Upper lobe of left lung (tissue), 6 donors: ENCODE results near the gene PIANP. TPM values are rescaled to one million over a fixed set of nuclear protein-coding genes. Genes with fewer than 3 reads are reported as not detected.

Experiments used
- ATAC-seq, 2 donors: fragments of 200-7000 bp; cut with Tn5 transposase; one replicate each; pipeline ENCODE4 v1.9.1; 2022; ENCODE audit warnings: mild to moderate bottlenecking in 2 of 2, moderate library complexity in 2 of 2; ENCODE audit not compliant: low FRiP score in 2 of 2
- DNase-seq, 2 donors: peaks; one replicate each; pipeline ENCODE4 v3.0.0-alpha.2; 2019 to 2020
- H3K27ac ChIP-seq, 4 donors: fragments of 200-600 bp; sonication (generic); one replicate each; pipeline ENCODE4 v1.5.1; 2016 to 2019
- H3K27me3 ChIP-seq, 4 donors: fragments of 200-600 bp; sonication (generic); one replicate each; pipeline ENCODE4 v1.5.1; 2017 to 2019
- H3K36me3 ChIP-seq, 4 donors: fragments of 200-600 bp; sonication (generic); one replicate each; pipeline ENCODE4 v1.5.1; 2016 to 2019
- H3K4me1 ChIP-seq, 4 donors: fragments of 200-600 bp; sonication (generic); one replicate each; pipeline ENCODE4 v1.5.1; 2018 to 2019
- H3K4me3 ChIP-seq, 4 donors: fragments of 200-600 bp; sonication (generic); one replicate each; pipeline ENCODE4 v1.5.1; 2017 to 2019; ENCODE audit warnings: mild to moderate bottlenecking in 2 of 4, moderate library complexity in 1 of 4
- H3K9me3 ChIP-seq, 4 donors: fragments of 200-600 bp; sonication (generic); one replicate each; pipeline ENCODE4 v1.5.1; 2018 to 2019
- EP300 ChIP-seq, 4 donors: sonication (generic); formaldehyde crosslinking; IDR thresholded peaks; one replicate each; pipeline ENCODE4 v1.5.1; 2017; ENCODE audit warnings: antibody characterized with exemption in 4 of 4, control low read depth in 2 of 4
- POLR2A ChIP-seq, 4 donors: fragments of 450-650 bp; IDR thresholded peaks; one replicate each; pipeline ENCODE4 v1.5.1; 2016 to 2017; ENCODE audit warnings: antibody characterized with exemption in 4 of 4, mild to moderate bottlenecking in 2 of 4
- POLR2AphosphoS5 ChIP-seq, 2 donors: sonication (generic); formaldehyde crosslinking; IDR thresholded peaks; one replicate each; pipeline ENCODE4 v1.5.1; 2017; ENCODE audit warnings: antibody characterized with exemption in 2 of 2
- WGBS, 2 donors: methylation state at CpG; one replicate each; pipeline ENCODE4 v1.1.5; 2017 to 2018; 5-methylcytosine and 5-hydroxymethylcytosine counted together
- total RNA-seq, 6 donors: library from RNA; depleted of rRNA in 4 of 6; stranded (reverse); fragments of >200 nt in 4 of 6; gene quantifications; one replicate each; pipeline versions ENCODE4 v1.1.0 to v1.2.1, GENCODE V29; 2016 to 2021
- TF ChIP-seq, protein P1 (sequence below), 6 experiments: fragments of 450-650 bp in 4 of 6; fragments of 200-600 bp in 2 of 6; sonication (generic) in 2 of 6; IDR thresholded peaks; one replicate each; pipeline ENCODE4 v1.5.1; 2016 to 2019; ENCODE audit warnings: antibody characterized with exemption in 6 of 6
- donor health status: DM: no; HTN: no; CAD: no; lungs with moderate emphysema.
- donor health status: DM: no; HTN: yes; CAD: no; lungs with severe emphysema.

Gene PIANP
- total RNA-seq, 6 donors from 2014 or later: 0.13 to 0.83 (median 0.39) TPM; not detected in 3

DNA sequence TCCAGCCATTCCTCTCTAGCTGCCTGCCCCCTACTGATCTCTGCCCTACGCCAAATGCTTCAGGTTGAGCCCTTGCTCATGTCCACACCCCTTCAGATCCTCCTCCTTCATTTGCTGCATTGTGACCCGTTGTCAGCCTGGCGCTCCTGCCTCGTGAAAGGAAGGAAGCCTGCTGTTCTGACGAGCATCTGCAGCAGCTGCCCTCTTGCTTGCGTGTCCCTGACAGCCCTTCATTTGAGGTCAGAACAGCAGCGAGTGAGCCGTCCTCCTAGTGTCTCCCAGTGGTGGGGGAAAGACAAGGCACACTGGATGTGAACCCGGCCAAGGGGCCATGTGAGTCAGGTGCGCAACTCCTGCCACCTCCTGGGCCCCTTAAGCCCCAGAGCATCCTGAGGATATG is 3.0 kb upstream of the PIANP start:
- Histone ChIP-seq H3K4me3 (no peak overlapping the region), H3K4me1 (peaks cover 11 to 19% (median 14%) of the 10 kb centered on the region in 4 donors), H3K27me3 (peaks cover 0 to 41% (median 22%) of the 10 kb centered on the region in 4 donors), H3K27ac (no peak overlapping the region), H3K36me3 (no peaks in the 10 kb centered on the region), H3K9me3 (no peaks in the 10 kb centered on the region)
- ATAC-seq (no peak), DNase-seq (no peak)
- WGBS, 2 donors: 10 to 13% methylated on average over 8 to 9 of the region's 10 CpGs
- TF ChIP-seq POLR2A (IDR thresholded peaks at IDR 0.05): no peak
- no peak for TF ChIP-seq POLR2AphosphoS5 (IDR thresholded peaks at IDR 0.05)
- TF ChIP-seq, protein P1, sequence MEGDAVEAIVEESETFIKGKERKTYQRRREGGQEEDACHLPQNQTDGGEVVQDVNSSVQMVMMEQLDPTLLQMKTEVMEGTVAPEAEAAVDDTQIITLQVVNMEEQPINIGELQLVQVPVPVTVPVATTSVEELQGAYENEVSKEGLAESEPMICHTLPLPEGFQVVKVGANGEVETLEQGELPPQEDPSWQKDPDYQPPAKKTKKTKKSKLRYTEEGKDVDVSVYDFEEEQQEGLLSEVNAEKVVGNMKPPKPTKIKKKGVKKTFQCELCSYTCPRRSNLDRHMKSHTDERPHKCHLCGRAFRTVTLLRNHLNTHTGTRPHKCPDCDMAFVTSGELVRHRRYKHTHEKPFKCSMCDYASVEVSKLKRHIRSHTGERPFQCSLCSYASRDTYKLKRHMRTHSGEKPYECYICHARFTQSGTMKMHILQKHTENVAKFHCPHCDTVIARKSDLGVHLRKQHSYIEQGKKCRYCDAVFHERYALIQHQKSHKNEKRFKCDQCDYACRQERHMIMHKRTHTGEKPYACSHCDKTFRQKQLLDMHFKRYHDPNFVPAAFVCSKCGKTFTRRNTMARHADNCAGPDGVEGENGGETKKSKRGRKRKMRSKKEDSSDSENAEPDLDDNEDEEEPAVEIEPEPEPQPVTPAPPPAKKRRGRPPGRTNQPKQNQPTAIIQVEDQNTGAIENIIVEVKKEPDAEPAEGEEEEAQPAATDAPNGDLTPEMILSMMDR (IDR thresholded peaks at IDR 0.05): no peak
- TF ChIP-seq EP300 (IDR thresholded peaks at IDR 0.05): no peak

DNA sequence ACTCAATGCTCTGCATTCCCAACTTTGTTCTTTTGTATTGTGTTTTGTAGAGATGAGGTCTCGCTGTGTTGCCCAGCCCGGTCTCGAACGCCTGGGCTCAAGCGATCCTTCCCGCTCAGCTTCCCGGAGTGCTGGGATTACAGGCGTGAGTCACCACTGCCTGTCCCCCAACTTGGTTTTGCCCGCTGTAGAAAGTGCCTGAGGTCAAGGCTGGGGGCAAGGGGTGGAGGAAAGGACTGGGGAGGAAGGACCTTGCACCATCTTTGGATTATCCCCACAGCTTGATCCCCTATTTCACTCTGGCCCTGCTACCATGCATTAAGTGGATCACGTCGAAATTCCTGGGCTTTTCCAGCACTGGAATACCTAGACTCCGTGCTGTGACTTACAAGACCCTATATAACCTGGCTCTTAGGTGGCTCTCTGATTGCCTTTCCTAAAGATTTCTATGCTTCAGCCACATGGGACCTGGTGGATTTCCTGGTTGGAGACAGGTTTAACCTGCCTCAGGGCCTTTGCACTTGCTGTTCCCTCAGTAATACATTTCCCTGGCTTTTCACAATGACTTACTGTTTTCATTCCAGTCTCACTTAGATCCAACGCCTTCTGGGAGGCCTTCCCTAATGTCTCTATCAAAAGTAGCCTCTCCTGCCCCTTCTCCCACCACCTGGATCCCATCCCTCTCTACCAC is 608 bp upstream of the PIANP start:
- peaks cover 0 to 43% (median 22%) of the 10 kb centered on the region in 4 donors for H3K27me3 ChIP-seq
- 32 to 33% methylated on average over 13 of the region's 13 CpGs for WGBS, 2 donors
- no peaks in the 10 kb centered on the region for H3K36me3 ChIP-seq
- no peak for ATAC-seq
- DNase-seq: no peak
- no peak overlapping the region for H3K27ac ChIP-seq
- H3K9me3 ChIP-seq: no peaks in the 10 kb centered on the region
- TF ChIP-seq POLR2AphosphoS5 (IDR thresholded peaks at IDR 0.05) (no peak), EP300 (IDR thresholded peaks at IDR 0.05) (no peak), POLR2A (IDR thresholded peaks at IDR 0.05) (no peak)
- TF ChIP-seq, protein P1 (IDR thresholded peaks at IDR 0.05): no peak
- H3K4me3 ChIP-seq: peak overlapping the region in 3 of 4 donors; percentile 37 to 50 (median 43)
- H3K4me1 ChIP-seq: peaks cover 11 to 19% (median 14%) of the 10 kb centered on the region in 4 donors

DNA sequence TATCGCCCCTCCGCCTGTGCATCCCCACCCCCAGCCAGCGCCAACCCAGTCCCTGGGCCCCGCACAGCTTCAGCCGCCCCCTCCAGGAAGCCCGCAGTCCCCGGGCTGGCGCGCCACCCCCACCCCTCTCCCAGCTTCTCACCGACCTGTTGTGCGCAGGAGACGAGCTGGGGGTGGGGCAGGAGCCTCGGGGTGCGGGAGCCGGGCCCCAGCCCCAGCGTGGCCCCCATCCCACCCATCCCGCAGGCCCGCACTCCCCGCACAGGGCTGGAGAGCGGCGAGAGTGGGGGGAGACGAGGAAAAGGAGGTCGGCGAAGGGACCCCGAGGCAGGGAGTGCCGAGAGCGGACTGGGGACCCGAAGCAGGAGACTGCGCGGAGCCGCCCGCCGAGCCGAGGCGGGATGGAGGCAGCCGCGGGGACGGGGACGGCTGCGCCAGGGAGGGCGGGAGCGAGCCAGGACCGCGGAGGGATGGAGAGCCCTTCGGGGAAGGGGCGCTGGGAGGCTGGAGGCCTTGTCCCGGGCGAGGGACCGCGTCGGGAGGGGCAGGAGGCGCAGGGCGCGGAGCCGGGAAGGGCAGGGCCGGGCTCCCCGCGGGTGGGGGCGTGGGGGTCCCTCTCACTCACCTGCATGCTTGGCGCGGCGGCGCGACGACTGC is 498 bp downstream of the PIANP start:
- Histone ChIP-seq H3K27ac (no peak overlapping the region), H3K36me3 (no peaks in the 10 kb centered on the region), H3K27me3 (peaks cover 0 to 43% (median 22%) of the 10 kb centered on the region in 4 donors), H3K9me3 (no peaks in the 10 kb centered on the region), H3K4me3 (peak overlapping the region; percentile 37 to 50 (median 42)), H3K4me1 (peaks cover 11 to 19% (median 14%) of the 10 kb centered on the region in 4 donors)
- WGBS, 2 donors: 1% methylated on average over 25 to 57 of the region's 65 CpGs
- peak in 1 of 2 donors; percentile 74 for DNase-seq
- peak in 1 of 2 donors; percentile 37 for ATAC-seq
- TF ChIP-seq, protein P1 (IDR thresholded peaks at IDR 0.05): no peak
- no peak for TF ChIP-seq EP300 (IDR thresholded peaks at IDR 0.05)
- TF ChIP-seq POLR2AphosphoS5 (IDR thresholded peaks at IDR 0.05): no peak
- TF ChIP-seq POLR2A (IDR thresholded peaks at IDR 0.05): no peak

DNA sequence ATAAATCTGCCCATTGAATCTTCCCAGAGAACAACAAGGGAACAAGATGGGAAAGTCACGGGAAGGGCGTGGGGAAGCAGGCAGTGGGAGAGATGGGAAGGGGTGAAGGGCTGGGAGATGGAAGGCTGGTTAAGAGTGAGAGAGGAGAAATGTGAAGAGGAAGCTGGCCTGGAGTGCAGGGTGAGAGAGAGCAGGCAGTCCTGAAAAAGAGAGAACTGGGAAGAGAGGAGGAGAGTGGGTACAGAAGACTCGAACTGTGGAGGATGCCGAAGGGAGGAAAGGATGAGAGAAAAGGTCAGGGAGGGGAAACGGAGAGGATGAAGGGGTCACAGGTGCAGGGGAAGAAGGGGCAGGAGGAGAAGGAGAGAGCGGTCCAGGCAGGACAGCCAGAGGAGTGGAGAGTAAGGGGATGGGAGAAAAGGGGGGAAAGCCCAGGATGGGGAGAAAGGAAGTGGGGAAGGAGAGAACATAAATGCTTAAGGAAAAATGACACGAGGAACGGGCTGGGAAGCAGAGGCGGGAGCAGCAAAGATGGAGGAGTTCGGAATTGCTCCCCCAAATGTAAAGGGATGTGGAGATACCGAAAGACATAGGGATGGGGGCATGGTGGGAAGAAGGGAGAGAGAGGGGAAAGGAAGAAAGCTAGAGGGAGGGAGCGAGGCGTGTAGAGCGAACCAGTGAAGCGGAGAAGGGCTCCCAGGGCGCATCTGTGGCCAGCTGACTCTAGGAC is 1.2 kb downstream of the PIANP start:
- Histone ChIP-seq H3K36me3 (no peaks in the 10 kb centered on the region), H3K4me1 (peaks cover 11 to 19% (median 14%) of the 10 kb centered on the region in 4 donors), H3K4me3 (peak overlapping the region in 3 of 4 donors; percentile 37 to 50 (median 43)), H3K27me3 (peaks cover 0 to 43% (median 22%) of the 10 kb centered on the region in 4 donors), H3K9me3 (no peaks in the 10 kb centered on the region), H3K27ac (no peak overlapping the region)
- TF ChIP-seq, protein P1 (IDR thresholded peaks at IDR 0.05): no peak
- TF ChIP-seq POLR2AphosphoS5 (IDR thresholded peaks at IDR 0.05) (no peak), EP300 (IDR thresholded peaks at IDR 0.05) (no peak), POLR2A (IDR thresholded peaks at IDR 0.05) (no peak)
- WGBS, 2 donors: 16 to 20% methylated on average over 16 of the region's 16 CpGs
- DNase-seq (no peak), ATAC-seq (no peak)
